ENCODE results near the gene MAGI2. TPM values are rescaled to one million over a fixed set of nuclear protein-coding genes. Genes with fewer than 3 reads are reported as not detected.

The MAGI2 gene
- total RNA-seq, 1 donor from 2014 or later = 0.10 TPM

DNA sequence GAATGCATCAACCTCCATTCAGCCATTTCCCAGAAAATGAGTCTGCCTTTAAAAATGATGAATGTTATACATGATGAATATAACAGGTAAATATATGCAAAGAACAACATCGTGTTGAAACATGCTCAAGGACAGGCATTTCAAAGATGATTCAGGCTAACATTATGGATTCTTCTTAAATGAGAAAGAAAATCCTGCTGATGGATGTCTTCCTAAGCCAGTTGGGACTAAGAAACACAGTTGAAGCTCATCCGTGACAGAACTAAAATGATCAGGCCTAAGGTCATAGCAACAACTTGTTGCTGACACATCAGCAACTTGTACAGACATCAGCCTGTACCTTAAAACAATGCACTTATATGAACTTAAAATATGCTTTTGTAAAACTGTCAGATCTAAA lies 267.9 kb downstream of the MAGI2 start:
- no peak for DNase-seq (ENCODE audit: low spot score)
- Mint-ChIP-seq H3K4me1 (ENCODE audit: low read depth) (no peaks in the 10 kb centered on the region), H3K9me3 (no peaks in the 10 kb centered on the region), H3K36me3 (ENCODE audit: low read depth) (no peaks in the 10 kb centered on the region), H3K4me3 (no peak overlapping the region), H3K27me3 (ENCODE audit: insufficient read depth) (no peaks in the 10 kb centered on the region), H3K27ac (no peak overlapping the region)
- intact Hi-C loops (cut with micrococcal nuclease) = no loop called here

- intact Hi-C loops (cut with micrococcal nuclease) = no loop called here
- Mint-ChIP-seq H3K27me3 (ENCODE audit: insufficient read depth) (no peaks in the 10 kb centered on the region), H3K4me1 (ENCODE audit: low read depth) (no peaks in the 10 kb centered on the region), H3K9me3 (no peaks in the 10 kb centered on the region), H3K27ac (no peak overlapping the region), H3K36me3 (ENCODE audit: low read depth) (no peaks in the 10 kb centered on the region), H3K4me3 (no peak overlapping the region)
- DNase-seq (ENCODE audit: low spot score) = no peak
Measured at GRCh38 chr7:79182283-79182682, 271.2 kb downstream of the MAGI2 start.

GRCh38 chr7:79180533-79180932 lies 272.9 kb downstream of the MAGI2 start:
- Mint-ChIP-seq H3K4me1 (ENCODE audit: low read depth) (no peaks in the 10 kb centered on the region), H3K36me3 (ENCODE audit: low read depth) (no peaks in the 10 kb centered on the region), H3K27ac (no peak overlapping the region), H3K4me3 (no peak overlapping the region), H3K27me3 (ENCODE audit: insufficient read depth) (no peaks in the 10 kb centered on the region), H3K9me3 (no peaks in the 10 kb centered on the region)
- DNase-seq (ENCODE audit: low spot score) = no peak
- intact Hi-C loops (cut with micrococcal nuclease) = no loop called here

- H3K9me3 Mint-ChIP-seq = no peaks in the 10 kb centered on the region
- H3K27ac Mint-ChIP-seq = no peak overlapping the region
- H3K4me1 Mint-ChIP-seq (ENCODE audit: low read depth) = no peaks in the 10 kb centered on the region
- H3K4me3 Mint-ChIP-seq = no peak overlapping the region
- intact Hi-C loops (cut with micrococcal nuclease) = loop anchor here (5.0 kb wide), 1 partner anchor 1155 kb away; no protein-coding TSS in a partner anchor
- H3K27me3 Mint-ChIP-seq (ENCODE audit: insufficient read depth) = no peaks in the 10 kb centered on the region
- no peaks in the 10 kb centered on the region for H3K36me3 Mint-ChIP-seq (ENCODE audit: low read depth)
- DNase-seq (ENCODE audit: low spot score) = no peak
Measured at GRCh38 chr7:79176859-79177477, 276.5 kb downstream of the MAGI2 start.

DNA sequence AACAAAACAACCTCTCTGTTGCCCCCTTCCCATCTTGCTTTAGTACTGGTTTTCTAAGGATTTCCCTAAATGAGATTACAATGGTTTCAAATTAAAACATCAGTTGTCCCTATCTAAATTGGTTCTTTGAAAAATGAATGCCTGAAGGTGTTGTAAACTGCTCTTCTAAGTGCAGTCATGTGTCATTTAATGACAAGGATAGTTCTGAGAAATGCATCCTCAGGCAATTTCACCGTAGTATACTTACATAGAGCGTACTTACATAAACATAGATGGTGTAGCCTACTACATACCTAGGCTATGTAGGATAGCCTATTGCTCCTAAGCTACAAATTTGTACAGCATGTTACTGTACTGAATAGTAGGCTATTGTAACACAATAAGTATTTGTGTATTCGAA lies 278.1 kb downstream of the MAGI2 start:
- Mint-ChIP-seq H3K27ac (no peak overlapping the region), H3K4me1 (ENCODE audit: low read depth) (no peaks in the 10 kb centered on the region), H3K36me3 (ENCODE audit: low read depth) (no peaks in the 10 kb centered on the region), H3K27me3 (ENCODE audit: insufficient read depth) (no peaks in the 10 kb centered on the region), H3K9me3 (no peaks in the 10 kb centered on the region), H3K4me3 (no peak overlapping the region)
- intact Hi-C loops (cut with micrococcal nuclease) = loop anchor here (5.0 kb wide), 1 partner anchor 1153 kb away; no protein-coding TSS in a partner anchor
- DNase-seq (ENCODE audit: low spot score) = no peak

DNA sequence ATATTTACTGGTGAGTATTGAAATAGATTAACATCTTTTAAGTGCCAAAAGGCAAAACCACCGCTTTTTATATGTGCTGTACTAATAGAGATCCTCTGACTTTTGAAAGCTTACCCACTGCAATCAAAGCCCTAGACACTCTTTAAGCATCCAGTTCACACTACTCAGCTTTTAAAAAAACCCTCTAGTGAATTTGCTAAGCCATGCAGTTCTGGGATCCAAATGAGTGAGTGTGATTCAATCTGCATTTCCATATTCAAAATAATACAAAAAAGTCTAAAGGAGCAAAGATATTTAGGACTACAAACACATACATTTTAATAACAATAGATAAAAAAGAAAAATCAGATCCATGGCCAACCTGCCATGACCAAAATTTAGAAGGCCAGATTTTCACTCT lies 288.2 kb downstream of the MAGI2 start:
- H3K4me1 Mint-ChIP-seq (ENCODE audit: low read depth) = no peaks in the 10 kb centered on the region

GRCh38 chr7:79159040-79159664 lies 294.3 kb downstream of the MAGI2 start:
- H3K4me1 Mint-ChIP-seq (ENCODE audit: low read depth) = no peaks in the 10 kb centered on the region
- no peak overlapping the region for H3K27ac Mint-ChIP-seq
- no peaks in the 10 kb centered on the region for H3K27me3 Mint-ChIP-seq (ENCODE audit: insufficient read depth)
- intact Hi-C loops (cut with micrococcal nuclease) = no loop called here
- H3K4me3 Mint-ChIP-seq = no peak overlapping the region
- H3K9me3 Mint-ChIP-seq = peaks cover 4% of the 10 kb centered on the region
- DNase-seq (ENCODE audit: low spot score) = no peak
- no peaks in the 10 kb centered on the region for H3K36me3 Mint-ChIP-seq (ENCODE audit: low read depth)

More for the DNA sequence above, 288.2 kb downstream of the MAGI2 start:
- no peaks in the 10 kb centered on the region for H3K9me3 Mint-ChIP-seq
- no peaks in the 10 kb centered on the region for H3K36me3 Mint-ChIP-seq (ENCODE audit: low read depth)
- no peak for DNase-seq (ENCODE audit: low spot score)
- no peaks in the 10 kb centered on the region for H3K27me3 Mint-ChIP-seq (ENCODE audit: insufficient read depth)
- intact Hi-C loops (cut with micrococcal nuclease) = no loop called here
- H3K27ac Mint-ChIP-seq = no peak overlapping the region
- H3K4me3 Mint-ChIP-seq = no peak overlapping the region

DNA sequence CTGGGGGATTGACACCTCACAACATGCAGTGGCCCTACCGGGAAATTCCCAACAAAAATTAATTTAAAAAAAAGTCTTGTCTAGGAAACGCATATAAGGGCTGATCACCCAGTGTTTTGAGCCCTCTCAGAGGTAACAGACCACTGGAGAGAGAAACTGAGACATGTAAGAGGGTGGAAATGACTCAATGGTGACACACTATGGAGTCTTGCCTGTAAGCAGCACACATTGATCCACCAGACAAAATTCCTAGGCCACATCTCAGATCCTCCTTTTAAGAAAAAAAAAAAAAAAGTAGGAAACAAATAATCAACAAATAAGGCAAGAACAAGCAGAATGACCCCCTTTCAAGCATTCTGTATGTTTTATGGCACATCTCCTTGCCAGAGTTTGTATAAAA lies 296.2 kb downstream of the MAGI2 start:
- Mint-ChIP-seq H3K27me3 (ENCODE audit: insufficient read depth) (no peaks in the 10 kb centered on the region), H3K9me3 (peaks cover 4% of the 10 kb centered on the region), H3K4me1 (ENCODE audit: low read depth) (no peaks in the 10 kb centered on the region), H3K36me3 (ENCODE audit: low read depth) (no peaks in the 10 kb centered on the region), H3K27ac (no peak overlapping the region), H3K4me3 (no peak overlapping the region)
- no peak for DNase-seq (ENCODE audit: low spot score)
- intact Hi-C loops (cut with micrococcal nuclease) = no loop called here

GRCh38 chr7:79149831-79150230 lies 303.6 kb downstream of the MAGI2 start:
- DNase-seq (ENCODE audit: low spot score) = no peak
- no peaks in the 10 kb centered on the region for H3K4me1 Mint-ChIP-seq (ENCODE audit: low read depth)
- no peak overlapping the region for H3K27ac Mint-ChIP-seq
- intact Hi-C loops (cut with micrococcal nuclease) = no loop called here
- H3K4me3 Mint-ChIP-seq = no peak overlapping the region
- H3K9me3 Mint-ChIP-seq = peaks cover 6% of the 10 kb centered on the region
- no peaks in the 10 kb centered on the region for H3K36me3 Mint-ChIP-seq (ENCODE audit: low read depth)
- no peaks in the 10 kb centered on the region for H3K27me3 Mint-ChIP-seq (ENCODE audit: insufficient read depth)

DNA sequence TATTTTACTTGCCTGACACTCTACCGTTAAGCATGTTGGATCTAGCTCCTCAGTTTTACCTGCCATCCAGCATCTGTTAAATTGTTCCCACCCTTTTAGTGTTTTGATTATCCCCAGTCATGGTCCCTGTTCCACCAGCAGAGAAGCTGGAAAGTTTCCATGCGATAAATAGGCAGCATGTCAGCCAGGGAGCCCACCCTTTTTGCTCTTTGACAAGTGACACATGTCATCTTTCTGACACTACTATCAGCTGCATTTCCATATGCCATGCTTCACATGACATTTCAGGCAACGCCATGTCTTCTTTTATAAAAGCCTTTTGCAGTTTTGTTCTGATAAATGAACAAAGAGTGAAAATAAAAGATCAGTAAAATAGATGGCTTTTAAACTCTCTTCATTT lies 310.8 kb downstream of the MAGI2 start:
- H3K4me3 Mint-ChIP-seq = no peak overlapping the region
- no peaks in the 10 kb centered on the region for H3K27me3 Mint-ChIP-seq (ENCODE audit: insufficient read depth)
- DNase-seq (ENCODE audit: low spot score) = no peak
- H3K9me3 Mint-ChIP-seq = peaks cover 7% of the 10 kb centered on the region
- no peaks in the 10 kb centered on the region for H3K4me1 Mint-ChIP-seq (ENCODE audit: low read depth)
- no peak overlapping the region for H3K27ac Mint-ChIP-seq
- no peaks in the 10 kb centered on the region for H3K36me3 Mint-ChIP-seq (ENCODE audit: low read depth)
- intact Hi-C loops (cut with micrococcal nuclease) = no loop called here

- no peak for DNase-seq (ENCODE audit: low spot score)
- no peak overlapping the region for H3K27ac Mint-ChIP-seq
- H3K9me3 Mint-ChIP-seq = peaks cover 7% of the 10 kb centered on the region
- no peaks in the 10 kb centered on the region for H3K36me3 Mint-ChIP-seq (ENCODE audit: low read depth)
- no peaks in the 10 kb centered on the region for H3K27me3 Mint-ChIP-seq (ENCODE audit: insufficient read depth)
- no peak overlapping the region for H3K4me3 Mint-ChIP-seq
- no peaks in the 10 kb centered on the region for H3K4me1 Mint-ChIP-seq (ENCODE audit: low read depth)
- intact Hi-C loops (cut with micrococcal nuclease) = no loop called here
Measured at GRCh38 chr7:79141252-79141651, 312.2 kb downstream of the MAGI2 start.

DNA sequence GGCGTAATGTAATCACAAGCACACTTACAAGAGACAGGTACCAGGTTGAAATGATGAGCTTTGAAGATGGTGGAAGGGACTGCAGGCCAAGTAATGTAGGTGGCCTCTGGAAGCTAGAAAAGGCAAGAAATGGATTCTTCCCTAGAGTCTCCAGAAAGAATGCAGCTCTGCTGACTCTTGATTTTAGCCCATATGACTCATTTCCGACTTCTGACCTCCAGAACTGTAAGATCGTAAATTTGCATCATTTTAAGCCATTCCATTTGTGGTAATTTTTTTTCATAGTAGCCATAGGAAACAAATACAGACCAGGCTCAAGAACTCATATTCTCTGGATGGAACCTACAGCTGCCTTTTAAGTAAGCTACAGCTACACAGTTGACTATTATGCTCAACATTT lies 315.5 kb downstream of the MAGI2 start:
- Mint-ChIP-seq H3K36me3 (ENCODE audit: low read depth) (no peaks in the 10 kb centered on the region), H3K9me3 (no peaks in the 10 kb centered on the region), H3K4me3 (no peak overlapping the region), H3K4me1 (ENCODE audit: low read depth) (no peaks in the 10 kb centered on the region), H3K27ac (no peak overlapping the region), H3K27me3 (ENCODE audit: insufficient read depth) (no peaks in the 10 kb centered on the region)
- DNase-seq (ENCODE audit: low spot score) = no peak
- intact Hi-C loops (cut with micrococcal nuclease) = no loop called here

- intact Hi-C loops (cut with micrococcal nuclease) = no loop called here
- DNase-seq (ENCODE audit: low spot score) = no peak
- H3K4me3 Mint-ChIP-seq = no peak overlapping the region
- no peak overlapping the region for H3K27ac Mint-ChIP-seq
- H3K4me1 Mint-ChIP-seq (ENCODE audit: low read depth) = no peaks in the 10 kb centered on the region
- H3K27me3 Mint-ChIP-seq (ENCODE audit: insufficient read depth) = no peaks in the 10 kb centered on the region
- H3K36me3 Mint-ChIP-seq (ENCODE audit: low read depth) = no peaks in the 10 kb centered on the region
- H3K9me3 Mint-ChIP-seq = no peaks in the 10 kb centered on the region
Measured at GRCh38 chr7:79132844-79133451, 320.5 kb downstream of the MAGI2 start.

All from activated T-helper 1 cell treated with anti-CD3 and anti-CD28 coated beads, Interleukin-12 subunit alpha, Interleukin-12 subunit beta, Interleukin-2, Interleukin-4 antibody, amounts not matched to agents 30 ng/mL and 10 ng/mL and 1 ng/mL, durations not matched to agents 14 hours and 24 hours and 36 hours (primary cell).